DOHH2 (cell line): ENCODE measurements around the gene GNS.
"Not testable (repeated sequence)": the region's sequence is repeated elsewhere in the genome, so short reads cannot be mapped to it uniquely, and the experiment has no call there.

Experiments used
- H3F3A ChIP-seq: fragments of 200-600 bp; sonication (generic), shearing (Covaris generic); 2 replicates; pipeline ENCODE4 v1.6.0; 2016; ENCODE audit warnings: antibody characterized with exemption, mild to moderate bottlenecking; ENCODE audit not compliant: control insufficient read depth, insufficient read depth
- H3K27ac ChIP-seq: fragments of 200-600 bp; sonication (generic); 2 replicates; pipeline ENCODE4 v1.5.1; 2014; ENCODE audit warnings: low read depth, mild to moderate bottlenecking, low read length, moderate library complexity
- H3K27me3 ChIP-seq: fragments of 200-600 bp; sonication (generic); 2 replicates; pipeline ENCODE4 v1.6.1; 2014; ENCODE audit warnings: mild to moderate bottlenecking, low read length, mixed read lengths; ENCODE audit not compliant: control insufficient read depth
- H3K36me3 ChIP-seq: fragments of 200-600 bp; sonication (generic); 2 replicates; pipeline ENCODE4 v1.6.1; 2014; ENCODE audit warnings: mild to moderate bottlenecking, low read length, moderate library complexity, mixed read lengths; ENCODE audit not compliant: control insufficient read depth
- H3K4me1 ChIP-seq: fragments of 200-600 bp; sonication (generic); 2 replicates; pipeline ENCODE4 v1.6.1; 2014; ENCODE audit warnings: mild to moderate bottlenecking, low read length, mixed read lengths; ENCODE audit not compliant: control insufficient read depth
- H3K4me2 ChIP-seq: fragments of 200-600 bp; sonication (generic); 2 replicates; pipeline ENCODE4 v1.6.0; 2014; ENCODE audit warnings: mild to moderate bottlenecking, low read length, moderate library complexity
- H3K4me3 ChIP-seq: fragments of 200-600 bp; sonication (generic); 2 replicates; pipeline ENCODE4 v1.5.1; 2014; ENCODE audit warnings: mild to moderate bottlenecking, low read length, mixed read lengths
- H3K79me2 ChIP-seq: fragments of 200-600 bp; sonication (generic); 2 replicates; pipeline ENCODE4 v1.6.1; 2014; ENCODE audit warnings: mild to moderate bottlenecking, low read length, mixed read lengths; ENCODE audit not compliant: control insufficient read depth
- H3K9me2 ChIP-seq: fragments of 200-600 bp; sonication (generic); replicated peaks from 2 replicates; pipeline ENCODE4 v1.6.1; 2014; ENCODE audit warnings: mild to moderate bottlenecking, low read length, mixed read lengths; ENCODE audit not compliant: control insufficient read depth
- H3K9me3 ChIP-seq: fragments of 200-600 bp; sonication (generic); 2 replicates; pipeline ENCODE4 v1.6.1; 2014; ENCODE audit warnings: antibody characterized with exemption, low read length, mixed read lengths; ENCODE audit not compliant: control insufficient read depth, insufficient read depth
- H4K20me1 ChIP-seq: fragments of 200-600 bp; sonication (generic); 2 replicates; pipeline ENCODE4 v1.6.0; 2014; ENCODE audit warnings: low read depth, mild to moderate bottlenecking, antibody characterized with exemption, low read length, moderate library complexity; ENCODE audit not compliant: control insufficient read depth, insufficient read depth
- EZH2phosphoT487 ChIP-seq: fragments of 200-600 bp; sonication (generic); IDR thresholded peaks from 2 replicates; pipeline ENCODE4 v1.6.1; 2017; ENCODE audit warnings: borderline replicate concordance, mild to moderate bottlenecking, antibody characterized with exemption, low read length, moderate library complexity, mixed read lengths
- TF ChIP-seq, protein P1 (sequence below): fragments of 200-600 bp; sonication (generic); IDR thresholded peaks from one replicate; pipeline ENCODE4 v1.5.1; 2014; ENCODE audit warnings: antibody characterized with exemption, mild to moderate bottlenecking, low read depth, low read length; ENCODE audit not compliant: poor library complexity, severe bottlenecking

Gene GNS

DNA sequence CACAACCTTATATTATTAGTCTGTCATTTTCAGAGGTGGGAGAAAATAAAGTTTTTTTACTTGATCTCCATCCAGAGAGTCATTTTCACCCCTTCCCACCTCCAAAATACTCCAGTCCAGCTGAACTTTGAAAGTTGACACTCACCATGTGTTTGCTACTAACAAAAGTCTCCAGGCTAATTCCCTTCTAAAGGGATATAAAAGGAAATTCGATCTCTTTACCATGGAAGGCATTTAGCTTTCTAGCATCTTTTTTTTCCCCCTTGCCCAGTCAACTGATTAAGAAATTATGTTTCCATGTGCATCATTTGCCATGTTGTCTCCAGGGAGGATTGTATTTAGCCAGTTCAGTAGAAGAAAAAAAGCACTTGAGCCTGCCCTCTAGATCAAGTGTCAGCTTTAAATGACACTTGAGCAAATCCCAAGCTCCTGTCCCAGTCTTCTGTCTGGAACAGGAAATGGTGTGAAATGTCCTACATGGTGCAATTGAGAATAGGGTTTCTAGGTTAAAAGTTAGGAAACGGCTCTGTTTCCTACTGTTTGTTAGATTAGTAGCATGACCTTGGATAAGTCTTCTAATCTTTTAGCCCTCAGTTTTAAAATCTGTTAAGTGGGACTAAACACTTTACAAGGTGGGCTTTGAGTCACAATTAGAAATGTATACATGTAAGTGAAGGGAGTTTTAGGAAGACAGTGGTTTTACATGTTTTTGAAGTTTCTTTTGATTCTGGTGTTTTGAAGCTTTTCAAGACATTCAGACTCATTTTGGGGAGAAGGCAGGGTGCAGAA lies 67.2 kb downstream of the GNS start:
- Histone ChIP-seq H3K9me3 (no peaks in the 10 kb centered on the region), H3K9me2 (no peaks in the 10 kb centered on the region), H3K4me1 (no peaks in the 10 kb centered on the region), H3F3A (peaks cover 8% of the 10 kb centered on the region; the same call in 1 of the 2 replicates), H4K20me1 (no peaks in the 10 kb centered on the region), H3K27ac (no peak overlapping the region), H3K36me3 (peaks cover 69% of the 10 kb centered on the region), H3K27me3 (no peaks in the 10 kb centered on the region), H3K4me3 (no peak overlapping the region), H3K79me2 (peaks cover 21% of the 10 kb centered on the region), H3K4me2 (no peak overlapping the region)
- no peak for TF ChIP-seq EZH2phosphoT487

DNA sequence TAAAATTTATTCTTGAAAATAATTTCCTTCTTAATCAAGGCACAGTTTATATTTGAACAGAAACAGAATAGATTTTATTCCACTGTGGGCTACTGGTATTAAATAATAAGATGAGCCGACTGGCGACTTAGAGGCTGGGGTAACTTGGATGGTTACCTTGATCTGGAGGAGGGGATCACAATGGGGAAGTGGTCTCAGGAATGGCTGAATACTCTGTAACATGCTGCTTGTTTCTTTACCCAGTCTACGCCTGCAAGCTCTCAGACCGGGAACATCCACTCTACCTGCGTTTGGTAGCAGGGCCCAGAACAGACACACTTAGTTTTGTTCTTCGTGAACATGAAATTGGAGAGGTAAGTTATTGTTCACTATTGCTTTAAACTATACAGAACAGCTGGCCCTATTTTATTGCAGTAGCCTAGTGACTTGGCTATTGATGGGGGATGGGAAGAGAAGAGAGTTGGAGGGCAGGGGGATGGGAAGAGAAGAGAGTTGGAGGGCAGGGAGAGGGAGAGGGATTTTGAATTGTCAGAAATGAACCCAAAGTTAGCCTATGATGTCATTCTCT lies 67.9 kb downstream of the GNS start:
- Histone ChIP-seq H3K79me2 (peaks cover 21% of the 10 kb centered on the region), H3K27ac (no peak overlapping the region), H3K9me3 (no peaks in the 10 kb centered on the region), H3K4me3 (no peak overlapping the region), H4K20me1 (no peaks in the 10 kb centered on the region), H3K27me3 (no peaks in the 10 kb centered on the region), H3K36me3 (peaks cover 69% of the 10 kb centered on the region), H3K4me2 (no peak overlapping the region), H3K9me2 (no peaks in the 10 kb centered on the region), H3F3A (peaks cover 3% of the 10 kb centered on the region; the same call in 1 of the 2 replicates), H3K4me1 (no peaks in the 10 kb centered on the region)
- TF ChIP-seq, protein P1, sequence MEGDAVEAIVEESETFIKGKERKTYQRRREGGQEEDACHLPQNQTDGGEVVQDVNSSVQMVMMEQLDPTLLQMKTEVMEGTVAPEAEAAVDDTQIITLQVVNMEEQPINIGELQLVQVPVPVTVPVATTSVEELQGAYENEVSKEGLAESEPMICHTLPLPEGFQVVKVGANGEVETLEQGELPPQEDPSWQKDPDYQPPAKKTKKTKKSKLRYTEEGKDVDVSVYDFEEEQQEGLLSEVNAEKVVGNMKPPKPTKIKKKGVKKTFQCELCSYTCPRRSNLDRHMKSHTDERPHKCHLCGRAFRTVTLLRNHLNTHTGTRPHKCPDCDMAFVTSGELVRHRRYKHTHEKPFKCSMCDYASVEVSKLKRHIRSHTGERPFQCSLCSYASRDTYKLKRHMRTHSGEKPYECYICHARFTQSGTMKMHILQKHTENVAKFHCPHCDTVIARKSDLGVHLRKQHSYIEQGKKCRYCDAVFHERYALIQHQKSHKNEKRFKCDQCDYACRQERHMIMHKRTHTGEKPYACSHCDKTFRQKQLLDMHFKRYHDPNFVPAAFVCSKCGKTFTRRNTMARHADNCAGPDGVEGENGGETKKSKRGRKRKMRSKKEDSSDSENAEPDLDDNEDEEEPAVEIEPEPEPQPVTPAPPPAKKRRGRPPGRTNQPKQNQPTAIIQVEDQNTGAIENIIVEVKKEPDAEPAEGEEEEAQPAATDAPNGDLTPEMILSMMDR: no peak
- TF ChIP-seq EZH2phosphoT487: no peak

DNA sequence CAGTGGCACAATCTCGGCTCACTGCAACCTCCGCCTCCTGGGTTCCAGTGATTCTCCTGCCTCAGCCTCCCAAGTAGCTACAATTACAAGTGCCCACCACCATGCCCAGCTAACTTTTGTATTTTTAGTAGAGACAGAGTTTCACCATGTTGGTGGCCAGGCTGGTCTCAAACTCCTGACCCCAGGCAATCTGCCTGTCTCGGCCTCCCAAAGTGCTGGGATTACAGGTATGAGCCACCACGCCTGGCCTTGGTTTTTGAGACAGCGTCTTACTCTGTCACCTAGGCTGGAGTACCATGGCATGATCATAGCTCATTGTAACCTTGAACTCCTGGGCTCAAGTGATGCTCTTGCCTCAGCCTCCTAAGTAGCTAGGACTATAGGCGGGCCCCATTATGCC lies 69.0 kb downstream of the GNS start:
- not testable (repeated sequence) for H3K9me3 ChIP-seq, H3K9me2 ChIP-seq, H3K4me3 ChIP-seq, H4K20me1 ChIP-seq, H3K4me2 ChIP-seq, H3K4me1 ChIP-seq, H3F3A ChIP-seq, H3K27me3 ChIP-seq, H3K27ac ChIP-seq
- Histone ChIP-seq H3K79me2 (peaks cover 21% of the 10 kb centered on the region), H3K36me3 (peaks cover 74% of the 10 kb centered on the region)

DNA sequence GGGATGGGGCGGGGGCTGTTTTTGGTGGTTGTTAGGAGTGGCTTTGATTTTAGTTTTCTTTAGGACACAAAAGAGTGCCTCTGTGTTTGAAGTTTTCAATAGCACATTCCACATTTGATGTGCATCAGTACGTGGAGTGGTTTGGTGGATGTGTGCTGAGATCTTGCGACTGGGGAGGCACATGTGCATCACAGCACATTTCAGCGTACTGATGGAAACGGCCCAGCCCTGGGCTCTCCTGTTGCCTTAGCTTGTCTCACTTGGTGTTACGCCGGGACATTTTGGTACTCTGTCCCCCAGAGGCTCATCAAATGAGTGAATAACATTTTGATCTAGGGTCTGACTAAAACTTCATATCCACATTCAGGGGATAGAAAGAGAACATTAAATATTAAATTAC lies 70.5 kb downstream of the GNS start:
- Histone ChIP-seq H3K9me3 (no peaks in the 10 kb centered on the region), H3K4me1 (no peaks in the 10 kb centered on the region), H3K9me2 (no peaks in the 10 kb centered on the region), H3K79me2 (peaks cover 33% of the 10 kb centered on the region), H3K36me3 (peaks cover 68% of the 10 kb centered on the region), H4K20me1 (no peaks in the 10 kb centered on the region), H3K27ac (no peak overlapping the region), H3K4me2 (no peak overlapping the region), H3K4me3 (no peak overlapping the region), H3F3A (no peaks in the 10 kb centered on the region), H3K27me3 (no peaks in the 10 kb centered on the region)
- TF ChIP-seq EZH2phosphoT487: no peak
- TF ChIP-seq, protein P1: no peak
